B cell (primary cell): ENCODE measurements around the gene SRPRB. TPM values are rescaled to one million over a fixed set of nuclear protein-coding genes. Genes with fewer than 3 reads are reported as not detected.

ENCODE experiments used
- ATAC-seq: fragments of 200-7000 bp; cut with Tn5 transposase; one replicate; pipeline ENCODE4 v1.10.0; 2021; ENCODE audit warnings: low read depth, mild to moderate bottlenecking, moderate number of reproducible peaks, moderate library complexity
- CTCF ChIA-PET: fragments of 350-600 bp; sonication (Branson Sonifier 250); formaldehyde crosslinking; loops from one replicate; lab custom pipeline; 2021; ENCODE audit warnings: antibody characterized with exemption, inconsistent platforms; lab: Charles Lee
- POLR2A ChIA-PET: fragments of 350-600 bp; sonication (Branson Sonifier 250); formaldehyde crosslinking; loops from one replicate; lab custom pipeline; 2021; ENCODE audit warnings: antibody characterized with exemption; lab: Charles Lee
- DNase-seq: peaks from one replicate; pipeline ENCODE4 v3.0.0; 2013
- H2AFZ ChIP-seq: 2 replicates; pipeline ENCODE4 v1.6.1; 2012; ENCODE audit warnings: mild to moderate bottlenecking, low read depth, low read length; ENCODE audit not compliant: insufficient read depth, poor library complexity, severe bottlenecking
- H3K27ac ChIP-seq, 2 donors: 1 replicate in 1 of 2; 2 replicates in 1 of 2; pipeline ENCODE4 v1.5.1; 2012 to 2013; ENCODE audit warnings: low read length in 2 of 2, mild to moderate bottlenecking in 2 of 2, moderate library complexity in 1 of 2
- H3K27me3 ChIP-seq, 4 experiments: fragments of 200-600 bp in 1 of 4; sonication (generic) in 1 of 4; replicated peaks in 1 of 4; 1 replicate in 2 of 4; 2 replicates in 2 of 4; pipeline versions ENCODE4 v1.6.1 to v1.7.0; 2013 to 2016; ENCODE audit warnings: low read length in 3 of 4, mild to moderate bottlenecking in 2 of 4, mixed read lengths in 1 of 4, moderate library complexity in 1 of 4; ENCODE audit not compliant: insufficient read depth in 4 of 4, control insufficient read depth in 3 of 4; ENCODE audit errors: control extremely low read depth in 1 of 4
- H3K36me3 ChIP-seq, 2 experiments: replicated peaks in 1 of 2; 1 replicate in 1 of 2; 2 replicates in 1 of 2; pipeline versions ENCODE4 v1.6.1 to v1.7.1; 2013; ENCODE audit warnings: low read length in 1 of 2; ENCODE audit not compliant: insufficient read depth in 2 of 2, control insufficient read depth in 1 of 2; ENCODE audit errors: control extremely low read depth in 1 of 2, extremely low read depth in 1 of 2
- H3K4me1 ChIP-seq, 2 donors: fragments of 200-600 bp in 1 of 2; sonication (generic) in 1 of 2; 1 replicate in 1 of 2; 2 replicates in 1 of 2; pipeline versions ENCODE4 v1.5.1 to v1.6.1; 2013 to 2017; ENCODE audit warnings: low read length in 2 of 2; ENCODE audit not compliant: control insufficient read depth in 2 of 2, insufficient read depth in 2 of 2
- H3K4me2 ChIP-seq: replicated peaks from 2 replicates; pipeline ENCODE3; 2012; ENCODE audit warnings: mild to moderate bottlenecking, low read depth, low read length; ENCODE audit not compliant: poor library complexity, severe bottlenecking
- H3K4me3 ChIP-seq, 5 experiments: fragments of 200-600 bp in 1 of 5; sonication (generic) in 1 of 5; 1 replicate in 3 of 5; 2 replicates in 2 of 5; pipeline versions ENCODE4 v1.5.1 to v1.7.0; 2011 to 2016; ENCODE audit warnings: low read length in 4 of 5, mild to moderate bottlenecking in 4 of 5, low read depth in 2 of 5, control low read depth in 1 of 5, moderate library complexity in 1 of 5; ENCODE audit not compliant: insufficient read depth in 1 of 5; ENCODE audit errors: control extremely low read depth in 1 of 5, extremely low read depth in 1 of 5
- H3K79me2 ChIP-seq: fragments of 200-600 bp; sonication (generic); one replicate; pipeline ENCODE4 v1.6.0; 2016; ENCODE audit warnings: low read length; ENCODE audit not compliant: control insufficient read depth, insufficient read depth
- H3K9ac ChIP-seq: fragments of 200-600 bp; sonication (generic); 2 replicates; pipeline ENCODE4 v1.6.1; 2017; ENCODE audit warnings: mild to moderate bottlenecking, low read length, moderate library complexity
- H3K9me3 ChIP-seq, 3 donors: one replicate each; pipeline versions ENCODE4 v1.6.1 to v1.7.1; 2013; ENCODE audit warnings: low read length in 2 of 3; ENCODE audit not compliant: control insufficient read depth in 2 of 3, insufficient read depth in 1 of 3; ENCODE audit errors: control extremely low read depth in 1 of 3
- H4K20me1 ChIP-seq: 2 replicates; pipeline ENCODE4 v1.6.0; 2012; ENCODE audit warnings: mild to moderate bottlenecking, low read length; ENCODE audit not compliant: insufficient read depth, control insufficient read depth, poor library complexity, severe bottlenecking
- H3K27ac Mint-ChIP-seq: one replicate; pipeline ENCODE4 v1.8.0; 2021; ENCODE audit warnings: mixed read lengths
- H3K27me3 Mint-ChIP-seq: one replicate; pipeline ENCODE4 v1.8.0; 2021; ENCODE audit warnings: mixed read lengths
- H3K4me1 Mint-ChIP-seq: one replicate; pipeline ENCODE4 v1.8.0; 2021; ENCODE audit warnings: mixed read lengths
- H3K4me3 Mint-ChIP-seq: one replicate; pipeline ENCODE4 v1.8.0; 2021; ENCODE audit warnings: mixed read lengths
- H3K9me3 Mint-ChIP-seq: one replicate; pipeline ENCODE4 v1.8.0; 2022; ENCODE audit warnings: mixed read lengths; ENCODE audit not compliant: insufficient read depth
- CTCF ChIP-seq: fragments of 200-600 bp; IDR thresholded peaks from one replicate; pipeline ENCODE4 v1.8.0; 2022; ENCODE audit warnings: antibody characterized with exemption, mild to moderate bottlenecking
- EZH2 ChIP-seq: IDR thresholded peaks from 2 replicates; pipeline ENCODE4 v1.6.1; 2012; ENCODE audit warnings: borderline replicate concordance, low read depth, mild to moderate bottlenecking, moderate library complexity, low read length; ENCODE audit not compliant: insufficient read depth, poor library complexity, severe bottlenecking
- WGBS: methylation state at CpG from one replicate; pipeline ENCODE4 v1.1.5; 2013; ENCODE audit warnings: missing lambda C conversion rate; ENCODE audit not compliant: insufficient coverage; 5-methylcytosine and 5-hydroxymethylcytosine counted together
- intact Hi-C: fragments of 100-400 bp; cut with micrococcal nuclease; formaldehyde crosslinking; loops from one replicate; pipeline ENCODE4 v1.10.0; 2022
- polyA plus RNA-seq: library from polyadenylated mRNA; depleted of rRNA; stranded (reverse); fragments of >200 nt; gene quantifications from 2 replicates; pipeline ENCODE4 v1.2.3, GENCODE V29; 2012
- total RNA-seq, 2 donors: library from RNA; stranded (reverse); fragments of 120-200 nt in 1 of 2; gene quantifications; 1 replicate in 1 of 2; 2 replicates in 1 of 2; pipeline versions ENCODE4 v1.2.3 to v1.2.4, GENCODE V29; 2013 to 2022

The SRPRB gene
- total and polyA plus RNA-seq, 2 donors (not counting 1 experiment from before 2014, with no cell fraction given), result 10.1 to 28.8 TPM

- no peak for DNase-seq
Observed at GRCh38 chr3:133804896-133805295, 719 bp upstream of the SRPRB start.

More at GRCh38 chr3:133804896-133805295, 719 bp upstream of the SRPRB start:
- H3K4me1 Mint-ChIP-seq, result peaks cover 18% of the 10 kb centered on the region
- Histone ChIP-seq H3K4me2 (peak overlapping the region; percentile 80), H2AFZ (peak overlapping the region; percentile 98), H3K4me3 (peak overlapping the region in 2 of 5 experiments; percentile 84 to 95), H3K27me3 (no peaks in the 10 kb centered on the region), H3K79me2 (peaks cover 31% of the 10 kb centered on the region), H4K20me1 (no peaks in the 10 kb centered on the region), H3K4me1 (peaks cover 11 to 13% of the 10 kb centered on the region in 2 donors), H3K9me3 (no peaks in the 10 kb centered on the region), H3K36me3 (peaks cover 0 to 9% of the 10 kb centered on the region in 2 experiments), H3K27ac (peak overlapping the region in 1 of 2 donors; percentile 10), H3K9ac (peak overlapping the region; percentile 84)
- peak overlapping the region; percentile 94 for H3K27ac Mint-ChIP-seq
- WGBS, result 100% methylated on average over 1 of the region's 4 CpGs
- TF ChIP-seq EZH2 (no peak), CTCF (no peak)
- H3K9me3 Mint-ChIP-seq, result no peaks in the 10 kb centered on the region
- H3K27me3 Mint-ChIP-seq, result peaks cover 5% of the 10 kb centered on the region
- CTCF ChIA-PET, result no interaction called here
- no peak for ATAC-seq
- intact Hi-C loops, result loop anchor here (1.0 to 10.0 kb wide), 6 partner anchors 232 to 1388 kb away; partner anchors contain the start of genes ANAPC13, CDV3, CEP63 and DNAJC13
- peak overlapping the region; percentile 99 for H3K4me3 Mint-ChIP-seq
- POLR2A ChIA-PET, result no interaction called here
